ENCODE measurements around the gene SFXN4.

DNA sequence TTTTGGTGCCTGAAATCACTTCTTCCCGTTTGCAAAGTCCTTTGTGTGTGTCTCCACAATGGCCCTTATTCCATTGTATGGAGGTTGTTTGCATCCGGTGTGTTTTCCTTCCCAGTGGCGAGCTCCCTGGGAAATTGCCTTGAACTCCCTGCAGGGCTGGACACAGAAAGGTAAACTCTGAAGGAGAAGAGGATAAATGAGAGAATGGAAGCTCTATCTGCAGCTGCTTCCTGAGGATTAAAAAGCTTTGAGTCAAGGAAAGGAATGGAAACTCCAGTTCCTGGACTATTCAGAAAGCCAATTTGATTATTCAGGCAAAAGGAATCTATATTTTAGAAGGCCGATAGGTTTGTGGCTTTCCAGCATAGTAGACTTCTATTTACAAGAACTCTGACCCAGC, 37.5 kb upstream of the SFXN4 start:
- TF ChIP-seq CTCF (IDR thresholded peaks at IDR 0.05) (no peak), POLR2A (IDR thresholded peaks at IDR 0.05) (no peak)

All from right lobe of liver (tissue), 4 donors.